ENCODE results near the gene FCHSD2.

FCHSD2 gene

DNA sequence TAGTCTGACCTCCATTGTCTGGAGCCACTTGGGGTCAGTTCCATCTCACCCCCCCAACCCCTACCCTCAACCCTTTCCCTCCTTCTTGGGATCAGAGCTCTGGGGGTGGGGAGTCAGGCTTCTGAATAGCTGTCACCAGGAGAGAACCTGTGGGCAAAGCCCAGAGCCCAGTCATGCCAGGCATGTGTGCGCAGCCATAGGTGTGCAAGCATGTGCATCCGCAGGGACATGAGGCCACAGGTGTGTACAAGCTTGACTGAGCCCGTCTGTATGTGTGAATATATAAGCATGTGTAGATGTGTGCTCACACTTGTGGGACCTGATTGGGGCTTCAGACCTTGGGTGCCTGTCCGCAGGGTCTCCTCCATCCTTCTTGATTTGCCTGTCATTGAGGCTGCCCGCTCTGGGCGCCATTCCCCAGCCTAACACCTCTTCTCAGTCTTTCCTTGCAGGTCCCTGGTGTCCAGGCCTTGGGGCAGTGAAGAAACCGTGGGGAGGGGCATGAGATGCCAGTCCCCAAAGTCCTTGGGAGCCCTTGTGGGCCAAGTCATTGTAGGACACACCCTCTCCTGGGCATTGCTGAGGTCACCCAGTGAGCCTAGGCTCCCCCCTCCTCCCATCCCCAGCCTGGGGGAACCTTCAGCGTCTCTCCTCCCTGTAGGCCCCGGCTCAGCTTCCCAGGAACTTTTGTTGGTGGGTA lies 318.9 kb downstream of the FCHSD2 start:
- TF ChIP-seq POLR2A (IDR thresholded peaks at IDR 0.05; ENCODE audit: low read depth, low read length), result peak; percentile 62; the same call in 1 of the 2 replicates
- TF ChIP-seq SPI1 (IDR thresholded peaks at IDR 0.05; ENCODE audit: low read depth, low read length), result no peak
- peak; percentile 60; the same call in 1 of the 2 replicates for TF ChIP-seq POLR2AphosphoS5 (IDR thresholded peaks at IDR 0.05; ENCODE audit: low read depth, low read length)
- no peak for TF ChIP-seq TAF1 (IDR thresholded peaks at IDR 0.05; ENCODE audit: low read depth, low read length)
- TF ChIP-seq POU2F2 (IDR thresholded peaks at IDR 0.05; ENCODE audit: low read depth, low read length), result peak; percentile 11; the same call in 1 of the 2 replicates
- DNase-seq (ENCODE audit: insufficient read length, low spot score), result no peak
- peak; percentile 66 for FAIRE-seq

DNA sequence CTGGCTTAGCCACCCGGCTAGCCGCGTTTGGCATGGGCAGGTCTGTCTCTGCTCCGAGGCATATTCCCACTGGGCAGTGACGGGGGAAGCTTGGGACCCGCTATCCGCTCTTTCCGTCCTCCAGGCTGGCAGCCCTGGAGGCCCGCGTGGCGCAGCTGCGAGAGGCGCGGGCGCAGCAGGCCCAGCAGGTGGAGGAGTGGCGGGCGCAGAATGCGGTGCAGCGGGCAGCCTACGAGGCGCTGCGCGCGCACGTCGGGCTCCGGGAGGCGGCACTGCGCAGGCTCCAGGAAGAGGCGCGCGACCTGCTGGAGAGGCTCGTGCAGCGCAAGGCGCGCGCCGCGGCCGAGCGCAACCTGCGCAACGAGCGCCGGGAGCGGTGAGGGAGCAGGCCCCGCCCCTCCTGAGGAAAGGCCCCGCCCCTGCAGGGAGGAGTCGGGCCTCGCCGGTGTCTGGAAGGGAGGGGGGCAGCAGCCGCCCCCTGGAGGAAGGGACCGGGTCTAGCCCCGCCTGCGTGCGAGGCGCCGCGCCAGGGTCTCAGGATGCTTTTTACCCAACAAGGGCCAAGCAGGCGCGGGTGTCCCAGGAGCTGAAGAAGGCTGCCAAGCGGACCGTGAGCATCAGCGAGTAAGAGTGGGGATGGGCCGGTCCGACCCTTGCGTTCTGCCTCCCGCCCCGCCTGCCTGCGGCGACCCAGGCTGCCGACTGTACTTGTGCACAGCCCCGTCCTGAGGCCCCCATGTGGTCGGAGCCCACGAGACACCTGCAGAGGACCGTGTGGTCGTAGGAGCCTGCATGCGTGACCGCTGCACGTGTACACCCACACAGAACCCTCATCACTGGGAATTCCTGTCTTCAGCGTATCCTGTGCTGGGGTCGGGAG lies 320.0 kb downstream of the FCHSD2 start:
- TF ChIP-seq SPI1 (IDR thresholded peaks at IDR 0.05; ENCODE audit: low read depth, low read length), result no peak
- TF ChIP-seq POLR2A (IDR thresholded peaks at IDR 0.05; ENCODE audit: low read depth, low read length), result 0 out of 2 replicates have a peak, but pooled peaks have one; percentile 39
- peak; percentile 46; the same call in 1 of the 2 replicates for TF ChIP-seq POLR2AphosphoS5 (IDR thresholded peaks at IDR 0.05; ENCODE audit: low read depth, low read length)
- peak; percentile 98 for TF ChIP-seq PAX5 (IDR thresholded peaks at IDR 0.05; ENCODE audit: insufficient read depth, low read length, severe bottlenecking)
- DNase-seq (ENCODE audit: insufficient read length, low spot score) (no peak), FAIRE-seq (peak; percentile 89)

DNA sequence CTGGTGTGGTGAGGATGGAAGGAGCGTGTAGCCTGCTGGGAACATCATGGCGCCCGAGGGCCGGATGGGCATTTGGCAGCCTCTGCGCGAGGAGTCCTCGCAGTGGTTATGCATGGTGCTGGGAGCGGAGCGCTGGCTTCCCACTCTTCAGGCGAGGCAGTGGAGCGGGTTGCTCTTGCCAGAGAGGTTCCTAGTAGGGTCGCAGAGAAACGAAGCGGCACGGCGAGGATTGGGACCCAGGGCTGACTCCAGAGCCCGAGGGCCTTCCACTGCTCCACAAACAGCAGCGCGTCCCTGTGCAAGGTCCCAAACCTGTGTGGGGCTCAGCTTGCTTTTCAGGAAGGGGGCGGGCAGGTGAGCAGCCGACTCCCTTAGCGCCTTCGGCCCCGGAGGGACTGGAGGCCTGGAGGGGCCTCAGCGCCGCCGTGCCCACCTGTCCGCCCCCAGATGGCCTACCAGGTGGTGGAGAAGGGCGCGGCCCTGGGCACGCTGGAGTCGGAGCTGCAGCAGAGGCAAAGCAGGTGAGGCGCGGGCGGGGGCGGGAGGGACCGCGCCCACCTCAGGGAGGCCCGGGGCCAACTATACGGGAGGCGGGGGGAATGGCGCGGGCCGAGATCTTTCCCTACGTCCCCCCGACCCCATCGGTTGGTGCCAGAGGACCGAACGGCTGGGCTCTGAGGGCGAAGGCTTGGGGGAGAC lies 320.7 kb downstream of the FCHSD2 start:
- no peak for TF ChIP-seq POU2F2 (IDR thresholded peaks at IDR 0.05; ENCODE audit: low read depth, low read length)
- TF ChIP-seq SPI1 (IDR thresholded peaks at IDR 0.05; ENCODE audit: low read depth, low read length), result no peak
- TF ChIP-seq PAX5 (IDR thresholded peaks at IDR 0.05; ENCODE audit: insufficient read depth, low read length, severe bottlenecking), result no peak
- no peak for TF ChIP-seq POLR2AphosphoS5 (IDR thresholded peaks at IDR 0.05; ENCODE audit: low read depth, low read length)
- TF ChIP-seq TAF1 (IDR thresholded peaks at IDR 0.05; ENCODE audit: low read depth, low read length), result no peak
- no peak; the same call in 1 of the 2 replicates for TF ChIP-seq POLR2A (IDR thresholded peaks at IDR 0.05; ENCODE audit: low read depth, low read length)
- FAIRE-seq, result no peak
- DNase-seq (ENCODE audit: insufficient read length, low spot score), result no peak

DNA sequence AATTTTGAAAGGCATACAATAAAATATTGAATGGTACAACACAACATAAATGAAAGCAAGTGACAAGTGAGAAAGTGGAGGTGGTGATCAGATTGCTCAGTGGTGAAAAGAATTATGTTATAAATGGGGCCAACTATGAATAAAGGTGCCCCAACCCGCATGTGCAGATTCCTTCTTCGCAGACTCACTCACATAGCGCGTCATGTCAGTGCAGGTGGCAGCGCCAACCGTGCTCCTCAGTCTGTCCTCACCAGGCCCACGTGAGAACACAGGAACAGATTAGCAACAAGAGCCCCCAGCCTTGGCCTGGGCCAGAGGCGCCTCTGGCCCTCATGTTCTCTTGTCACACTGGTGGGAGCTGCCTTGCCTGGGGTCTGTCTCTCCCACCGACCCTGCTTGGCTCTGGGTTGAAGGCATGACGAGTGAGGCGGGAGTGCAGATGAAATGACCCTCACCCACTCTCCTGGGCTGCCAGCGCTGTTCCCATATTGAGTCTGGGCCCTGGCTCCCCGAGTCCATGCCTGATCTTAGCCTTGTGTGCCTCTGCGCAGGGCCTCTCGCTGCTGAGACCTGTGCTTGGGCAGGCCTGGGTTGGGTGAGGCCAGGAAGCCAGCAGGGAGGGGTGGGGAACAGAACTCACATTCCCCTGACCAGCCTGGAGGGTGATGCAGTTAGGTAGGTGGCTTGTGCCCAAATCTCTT lies 321.5 kb downstream of the FCHSD2 start:
- TF ChIP-seq PAX5 (IDR thresholded peaks at IDR 0.05; ENCODE audit: insufficient read depth, low read length, severe bottlenecking) (no peak), POLR2AphosphoS5 (IDR thresholded peaks at IDR 0.05; ENCODE audit: low read depth, low read length) (peak; percentile 18; the same call in 1 of the 2 replicates)
- no peak for FAIRE-seq
- no peak for DNase-seq (ENCODE audit: insufficient read length, low spot score)

DNA sequence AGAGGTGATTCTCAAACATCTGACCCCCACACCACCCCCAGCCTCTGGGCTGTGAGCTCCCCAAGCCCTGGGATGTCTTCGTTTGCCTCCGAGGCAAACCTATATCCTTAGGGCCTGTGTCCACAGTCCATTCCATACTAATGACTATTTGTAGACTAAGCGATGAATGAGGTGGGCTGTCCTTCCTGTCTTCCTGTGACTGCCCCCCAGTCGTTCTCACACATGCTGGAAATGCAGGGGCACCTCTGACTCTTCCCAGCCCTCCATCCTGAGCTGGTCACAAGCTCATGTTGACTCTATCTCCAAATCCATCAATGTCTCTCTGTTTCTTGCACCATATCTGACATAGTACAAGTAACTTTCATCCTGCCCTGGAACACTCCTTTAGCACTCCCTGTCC lies 323.1 kb downstream of the FCHSD2 start:
- no peak for DNase-seq (ENCODE audit: insufficient read length, low spot score)
- TF ChIP-seq POU2F2 (IDR thresholded peaks at IDR 0.05; ENCODE audit: low read depth, low read length) (no peak), POLR2AphosphoS5 (IDR thresholded peaks at IDR 0.05; ENCODE audit: low read depth, low read length) (no peak), PAX5 (IDR thresholded peaks at IDR 0.05; ENCODE audit: insufficient read depth, low read length, severe bottlenecking) (no peak), TAF1 (IDR thresholded peaks at IDR 0.05; ENCODE audit: low read depth, low read length) (no peak), POLR2A (IDR thresholded peaks at IDR 0.05; ENCODE audit: low read depth, low read length) (no peak), SPI1 (IDR thresholded peaks at IDR 0.05; ENCODE audit: low read depth, low read length) (no peak)
- no peak for FAIRE-seq

DNA sequence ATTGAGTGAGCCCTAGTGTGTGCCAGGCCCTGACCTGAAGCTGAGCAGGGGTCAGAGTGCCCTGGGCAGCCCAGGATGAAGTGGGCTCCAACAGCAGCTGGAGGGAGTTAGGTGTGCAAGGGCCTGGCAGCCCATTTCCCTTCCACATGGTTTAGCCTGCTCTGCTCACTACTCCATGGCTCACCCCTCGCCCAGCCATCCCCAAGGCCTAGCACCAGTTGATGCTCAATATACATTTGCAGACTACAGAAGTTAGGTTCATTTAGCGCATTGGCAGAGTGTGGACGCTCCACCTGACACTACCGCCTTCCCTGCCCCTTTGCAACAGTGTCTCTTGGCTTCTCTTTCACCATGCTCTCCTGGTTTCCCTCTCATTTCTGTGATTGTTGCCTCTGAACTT lies 324.2 kb downstream of the FCHSD2 start:
- FAIRE-seq, result no peak
- TF ChIP-seq PAX5 (IDR thresholded peaks at IDR 0.05; ENCODE audit: insufficient read depth, low read length, severe bottlenecking), result no peak
- no peak for TF ChIP-seq POLR2AphosphoS5 (IDR thresholded peaks at IDR 0.05; ENCODE audit: low read depth, low read length)
- TF ChIP-seq POU2F2 (IDR thresholded peaks at IDR 0.05; ENCODE audit: low read depth, low read length), result no peak
- TF ChIP-seq TAF1 (IDR thresholded peaks at IDR 0.05; ENCODE audit: low read depth, low read length), result no peak
- TF ChIP-seq SPI1 (IDR thresholded peaks at IDR 0.05; ENCODE audit: low read depth, low read length), result no peak
- DNase-seq (ENCODE audit: insufficient read length, low spot score), result no peak

DNA sequence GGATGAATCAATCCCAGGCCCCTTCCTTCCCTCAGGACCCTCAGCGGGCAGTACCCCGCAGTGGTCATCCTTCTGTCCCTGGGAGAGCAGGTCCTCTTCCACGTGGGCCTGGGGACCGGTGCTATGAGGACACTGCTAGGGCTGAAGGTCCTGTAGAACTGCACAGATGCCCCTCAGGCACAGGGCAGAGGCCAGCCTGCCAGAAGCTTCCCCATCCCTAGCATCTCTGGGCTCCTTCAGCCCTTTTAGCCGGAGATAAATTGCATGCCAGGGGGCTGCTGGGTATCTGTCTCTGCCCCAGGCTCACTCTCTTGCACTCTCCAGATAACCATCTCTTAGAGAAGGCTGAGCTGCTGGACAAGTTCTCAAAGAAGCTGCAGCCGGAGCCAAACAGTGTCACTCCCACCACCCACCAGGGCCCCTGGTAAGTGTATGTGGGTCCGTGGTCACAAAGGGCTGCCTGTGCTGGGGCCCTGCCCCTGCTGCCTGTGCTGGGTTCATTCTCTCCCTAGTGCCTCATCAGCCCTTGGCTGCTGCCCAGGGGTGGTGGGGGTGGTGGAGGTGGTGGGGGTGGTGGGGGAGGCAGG lies 325.6 kb downstream of the FCHSD2 start:
- TF ChIP-seq SPI1 (IDR thresholded peaks at IDR 0.05; ENCODE audit: low read depth, low read length) (no peak), POLR2AphosphoS5 (IDR thresholded peaks at IDR 0.05; ENCODE audit: low read depth, low read length) (no peak), POLR2A (IDR thresholded peaks at IDR 0.05; ENCODE audit: low read depth, low read length) (no peak), TAF1 (IDR thresholded peaks at IDR 0.05; ENCODE audit: low read depth, low read length) (no peak), POU2F2 (IDR thresholded peaks at IDR 0.05; ENCODE audit: low read depth, low read length) (no peak), PAX5 (IDR thresholded peaks at IDR 0.05; ENCODE audit: insufficient read depth, low read length, severe bottlenecking) (no peak)
- DNase-seq (ENCODE audit: insufficient read length, low spot score), result no peak
- no peak for FAIRE-seq

DNA sequence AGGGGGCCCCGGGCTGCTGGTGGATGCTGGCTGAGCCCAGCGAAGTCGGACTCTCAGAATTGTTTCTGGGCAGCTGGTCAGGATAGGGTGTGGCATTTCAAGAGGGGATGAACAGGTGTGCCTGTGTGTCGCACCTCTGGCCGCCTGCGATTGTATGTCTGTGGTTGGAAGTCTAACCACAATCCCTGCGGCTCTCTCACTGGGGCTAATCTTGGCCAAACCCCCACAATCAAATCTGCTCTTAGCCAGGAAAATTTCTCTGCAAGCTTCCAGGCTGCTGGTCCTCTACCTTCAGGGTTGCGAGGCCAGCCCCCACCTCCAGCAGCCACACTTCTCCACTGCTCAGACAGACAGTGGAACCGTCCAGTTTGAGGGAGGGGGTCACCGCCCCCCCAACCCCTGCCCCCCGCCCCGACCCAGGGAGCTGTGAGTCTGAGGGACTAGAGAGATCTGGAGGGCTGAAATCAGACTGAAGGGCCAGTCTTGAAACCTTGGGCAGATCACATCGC lies 327.0 kb downstream of the FCHSD2 start:
- FAIRE-seq (no peak), DNase-seq (ENCODE audit: insufficient read length, low spot score) (no peak)
- TF ChIP-seq POU2F2 (IDR thresholded peaks at IDR 0.05; ENCODE audit: low read depth, low read length) (no peak), POLR2A (IDR thresholded peaks at IDR 0.05; ENCODE audit: low read depth, low read length) (no peak), POLR2AphosphoS5 (IDR thresholded peaks at IDR 0.05; ENCODE audit: low read depth, low read length) (no peak), PAX5 (IDR thresholded peaks at IDR 0.05; ENCODE audit: insufficient read depth, low read length, severe bottlenecking) (no peak), SPI1 (IDR thresholded peaks at IDR 0.05; ENCODE audit: low read depth, low read length) (no peak), TAF1 (IDR thresholded peaks at IDR 0.05; ENCODE audit: low read depth, low read length) (no peak)

Data from GM12891 (cell line).